HG02610 (cell line): Measurements from ENCODE around the gene NFX1.

Source experiments
- ATAC-seq: cut with Tn5 transposase; IDR thresholded peaks from one replicate; pipeline ENCODE4 v1.9.1; 2021; ENCODE audit warnings: mild to moderate bottlenecking, moderate library complexity; ENCODE audit not compliant: unreplicated experiment

Gene NFX1

GRCh38 chr9:33415501-33416038 lies 125.3 kb downstream of the NFX1 start:
- no peak for ATAC-seq

- ATAC-seq: no peak
These were observed 126.7 kb downstream of the NFX1 start for GRCh38 chr9:33416996-33417395.

- ATAC-seq: no peak
These were observed 127.8 kb downstream of the NFX1 start for GRCh38 chr9:33418090-33418489.

GRCh38 chr9:33419708-33420303 lies 129.5 kb downstream of the NFX1 start:
- ATAC-seq: no peak
